Lung (tissue), 12 donors: ENCODE measurements around the gene PTGIS. TPM values are rescaled to one million over a fixed set of nuclear protein-coding genes. Genes with fewer than 3 reads are reported as not detected.

Experiments used
- ATAC-seq: fragments of 200-7000 bp; cut with Tn5 transposase; one replicate; pipeline ENCODE4 v1.9.1; 2020; ENCODE audit warnings: moderate number of reproducible peaks; ENCODE audit not compliant: insufficient read depth, low FRiP score
- DNase-seq, 3 donors: peaks; one replicate each; pipeline ENCODE4 v3.0.0-alpha.2; 2013 to 2017
- H3K27ac ChIP-seq, 2 donors: one replicate each; pipeline ENCODE4 v1.5.1; 2013; ENCODE audit warnings: mild to moderate bottlenecking in 2 of 2, moderate library complexity in 2 of 2, control low read depth in 1 of 2, inconsistent platforms in 1 of 2, low read depth in 1 of 2, low read length in 1 of 2
- H3K27me3 ChIP-seq, 3 donors: one replicate each; pipeline ENCODE4 v1.5.1; 2013; ENCODE audit warnings: low read length in 2 of 3; ENCODE audit not compliant: control insufficient read depth in 3 of 3, insufficient read depth in 3 of 3
- H3K36me3 ChIP-seq, 4 donors: one replicate each; pipeline ENCODE4 v1.5.1; 2013; ENCODE audit warnings: low read length in 4 of 4, mild to moderate bottlenecking in 1 of 4, moderate library complexity in 1 of 4; ENCODE audit not compliant: control insufficient read depth in 4 of 4, insufficient read depth in 4 of 4
- H3K4me1 ChIP-seq, 5 donors: one replicate each; pipeline ENCODE4 v1.5.1; 2013; ENCODE audit warnings: low read length in 5 of 5, mild to moderate bottlenecking in 2 of 5, moderate library complexity in 1 of 5; ENCODE audit not compliant: control insufficient read depth in 5 of 5, insufficient read depth in 5 of 5
- H3K4me3 ChIP-seq: one replicate; pipeline ENCODE4 v1.5.1; 2013; ENCODE audit warnings: mild to moderate bottlenecking, control low read depth, moderate library complexity
- H3K9ac ChIP-seq, 2 donors: one replicate each; pipeline ENCODE4 v1.5.1; 2013; ENCODE audit warnings: low read length in 2 of 2, control low read depth in 1 of 2; ENCODE audit not compliant: insufficient read depth in 1 of 2
- H3K9me3 ChIP-seq, 4 donors: one replicate each; pipeline ENCODE4 v1.5.1; 2013; ENCODE audit warnings: low read length in 3 of 4, mild to moderate bottlenecking in 1 of 4, moderate library complexity in 1 of 4; ENCODE audit not compliant: control insufficient read depth in 4 of 4, insufficient read depth in 3 of 4
- WGBS, 2 donors: extraction: QIAGEN DNeasy Blood & Tissue Kit; methylation state at CpG; one replicate each; pipeline ENCODE4 v1.1.7; 2013; 5-methylcytosine and 5-hydroxymethylcytosine counted together
- polyA plus RNA-seq, 2 donors: library from polyadenylated mRNA; stranded (reverse); fragments of 200-250 nt; gene quantifications; one replicate each; pipeline ENCODE4 v1.2.1, GENCODE V29; 2013
- total RNA-seq, 2 donors: library from RNA; depleted of rRNA in 1 of 2; stranded (reverse); fragments of >200 nt in 1 of 2; gene quantifications; one replicate each; pipeline ENCODE4 v1.2.1, GENCODE V29; 2014 to 2021
- TF ChIP-seq, protein P1 (sequence below): IDR thresholded peaks from 2 replicates; pipeline ENCODE4 v1.5.1; 2012; ENCODE audit warnings: mild to moderate bottlenecking; ENCODE audit errors: control extremely low read depth, extremely low read depth
- donor health status: control.
- donor health status: control.
- donor health status: Bipolar disorder and iron deficiency.
- donor health status: healthy.
- donor health status: DM: yes; HTN: yes; CAD: no.

The PTGIS gene
- total and polyA plus RNA-seq, 4 donors = 5.3 to 43.8 (median 14.9) TPM

DNA sequence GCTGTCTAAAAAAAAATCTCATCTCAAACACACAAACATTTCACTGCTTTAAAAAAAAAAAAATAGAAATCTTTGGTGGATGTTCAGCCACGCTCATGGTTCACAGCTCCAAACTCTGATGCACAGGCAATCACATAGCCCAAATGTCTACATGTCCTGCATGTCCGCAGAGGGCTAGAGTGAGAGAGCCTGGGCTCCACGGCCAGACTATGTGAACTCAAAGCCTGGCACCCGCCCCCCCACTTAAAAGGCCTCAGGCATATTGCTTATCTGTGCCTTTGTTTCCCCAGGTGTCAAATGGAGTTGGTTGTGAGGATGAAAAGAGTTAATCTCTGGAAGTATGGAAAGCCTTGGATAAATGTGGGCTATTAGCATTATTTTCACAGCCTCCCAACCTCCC is 10.5 kb upstream of the PTGIS start:
- peaks cover 0 to 5% (median 0%) of the 10 kb centered on the region in 4 donors for H3K9me3 ChIP-seq
- H3K36me3 ChIP-seq = no peaks in the 10 kb centered on the region
- H3K4me3 ChIP-seq = no peak overlapping the region
- DNase-seq (no peak), ATAC-seq (no peak)
- H3K27me3 ChIP-seq = no peaks in the 10 kb centered on the region
- peaks cover 0 to 20% (median 6%) of the 10 kb centered on the region in 5 donors for H3K4me1 ChIP-seq
- WGBS, 2 donors = 89 to 97% methylated on average over 4 of the region's 4 CpGs
- TF ChIP-seq, protein P1, sequence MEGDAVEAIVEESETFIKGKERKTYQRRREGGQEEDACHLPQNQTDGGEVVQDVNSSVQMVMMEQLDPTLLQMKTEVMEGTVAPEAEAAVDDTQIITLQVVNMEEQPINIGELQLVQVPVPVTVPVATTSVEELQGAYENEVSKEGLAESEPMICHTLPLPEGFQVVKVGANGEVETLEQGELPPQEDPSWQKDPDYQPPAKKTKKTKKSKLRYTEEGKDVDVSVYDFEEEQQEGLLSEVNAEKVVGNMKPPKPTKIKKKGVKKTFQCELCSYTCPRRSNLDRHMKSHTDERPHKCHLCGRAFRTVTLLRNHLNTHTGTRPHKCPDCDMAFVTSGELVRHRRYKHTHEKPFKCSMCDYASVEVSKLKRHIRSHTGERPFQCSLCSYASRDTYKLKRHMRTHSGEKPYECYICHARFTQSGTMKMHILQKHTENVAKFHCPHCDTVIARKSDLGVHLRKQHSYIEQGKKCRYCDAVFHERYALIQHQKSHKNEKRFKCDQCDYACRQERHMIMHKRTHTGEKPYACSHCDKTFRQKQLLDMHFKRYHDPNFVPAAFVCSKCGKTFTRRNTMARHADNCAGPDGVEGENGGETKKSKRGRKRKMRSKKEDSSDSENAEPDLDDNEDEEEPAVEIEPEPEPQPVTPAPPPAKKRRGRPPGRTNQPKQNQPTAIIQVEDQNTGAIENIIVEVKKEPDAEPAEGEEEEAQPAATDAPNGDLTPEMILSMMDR = no peak
- no peak overlapping the region for H3K27ac ChIP-seq
- H3K9ac ChIP-seq = no peak overlapping the region

GRCh38 chr20:49575551-49576060 is 7.7 kb upstream of the PTGIS start:
- no peak overlapping the region for H3K27ac ChIP-seq
- no peaks in the 10 kb centered on the region for H3K36me3 ChIP-seq
- H3K4me3 ChIP-seq = no peak overlapping the region
- DNase-seq (no peak), ATAC-seq (no peak)
- WGBS, 2 donors = 68 to 81% methylated on average over 5 of the region's 5 CpGs
- TF ChIP-seq, protein P1 = no peak
- no peak overlapping the region for H3K9ac ChIP-seq
- H3K27me3 ChIP-seq = no peaks in the 10 kb centered on the region
- peaks cover 0 to 15% (median 6%) of the 10 kb centered on the region in 5 donors for H3K4me1 ChIP-seq
- no peaks in the 10 kb centered on the region for H3K9me3 ChIP-seq

DNA sequence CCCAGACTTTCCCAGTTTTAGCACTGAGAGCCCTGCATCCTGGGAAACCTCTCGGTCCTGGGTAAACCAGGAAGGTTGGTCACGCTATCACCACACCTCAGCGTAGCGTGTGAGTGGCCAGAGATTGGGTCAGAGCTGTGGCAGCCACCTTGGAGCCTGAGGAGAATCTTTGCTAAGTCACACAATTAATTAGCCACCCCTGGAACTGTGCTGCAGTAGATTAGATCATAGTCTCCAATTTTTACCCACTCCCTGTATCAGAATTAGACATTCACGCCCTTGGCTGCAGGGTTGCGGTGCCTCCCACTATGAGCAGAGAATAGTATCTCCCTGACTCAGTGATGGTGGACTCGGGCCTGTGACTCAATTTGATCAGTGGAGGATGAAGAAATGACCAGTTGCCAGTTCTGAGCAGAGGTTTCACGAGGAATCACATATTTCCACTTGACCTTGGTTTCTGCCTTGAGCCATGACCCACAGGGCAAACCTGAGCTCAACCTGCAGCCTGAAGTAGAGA is 6.0 kb upstream of the PTGIS start:
- Histone ChIP-seq H3K4me1 (peaks cover 0 to 4% (median 0%) of the 10 kb centered on the region in 5 donors), H3K36me3 (no peaks in the 10 kb centered on the region), H3K9ac (no peak overlapping the region), H3K27me3 (no peaks in the 10 kb centered on the region), H3K27ac (no peak overlapping the region), H3K9me3 (no peaks in the 10 kb centered on the region), H3K4me3 (no peak overlapping the region)
- ATAC-seq (no peak), DNase-seq (no peak)
- TF ChIP-seq, protein P1 = no peak
- 88 to 96% methylated on average over 8 of the region's 8 CpGs for WGBS, 2 donors

DNA sequence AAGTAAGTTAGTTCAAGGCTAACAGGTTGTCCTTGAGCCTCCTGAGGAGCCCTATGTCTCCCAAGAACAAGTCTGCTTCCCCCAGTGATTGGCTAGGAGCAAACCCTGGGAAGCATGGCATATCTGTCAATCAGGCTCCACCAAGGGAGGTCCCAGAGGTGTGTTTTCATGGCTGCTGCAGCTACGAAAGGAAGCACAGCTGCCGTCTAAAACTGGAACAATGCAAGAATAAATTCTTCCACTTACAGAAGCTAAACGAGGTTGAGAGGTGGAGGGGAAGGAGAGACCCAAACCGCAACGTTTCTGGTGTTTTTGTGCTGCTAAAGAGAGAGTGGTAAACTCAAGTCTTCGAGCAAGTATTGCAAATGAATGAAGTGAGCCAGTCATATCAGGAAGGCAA is 4.9 kb upstream of the PTGIS start:
- peaks cover 0 to 6% (median 0%) of the 10 kb centered on the region in 5 donors for H3K4me1 ChIP-seq
- H3K9ac ChIP-seq = no peak overlapping the region
- 20 to 26% methylated on average over 6 of the region's 6 CpGs for WGBS, 2 donors
- ATAC-seq = no peak
- no peak overlapping the region for H3K27ac ChIP-seq
- H3K4me3 ChIP-seq = no peak overlapping the region
- H3K9me3 ChIP-seq = no peaks in the 10 kb centered on the region
- H3K27me3 ChIP-seq = no peaks in the 10 kb centered on the region
- DNase-seq = no peak
- TF ChIP-seq, protein P1 = no peak
- H3K36me3 ChIP-seq = no peaks in the 10 kb centered on the region
